ENCODE results near the gene MYO5B. TPM values are rescaled to one million over a fixed set of nuclear protein-coding genes. Genes with fewer than 3 reads are reported as not detected.

MYO5B gene
- polyA plus RNA-seq, 4 donors = 23.8 to 28.4 (median 27.0) TPM

- no peak for DNase-seq (ENCODE audit: low read depth in 4 of 4, low spot score in 2 of 4)
Measured at GRCh38 chr18:50076277-50076676, 118.7 kb downstream of the MYO5B start.

GRCh38 chr18:50075772-50076171, 119.2 kb downstream of the MYO5B start:
- no peak for DNase-seq (ENCODE audit: low read depth in 4 of 4, low spot score in 2 of 4)

- no peak for DNase-seq (ENCODE audit: low read depth in 4 of 4, low spot score in 2 of 4)
Measured at GRCh38 chr18:50074404-50074803, 120.5 kb downstream of the MYO5B start.

GRCh38 chr18:50073319-50073718, 121.6 kb downstream of the MYO5B start:
- DNase-seq (ENCODE audit: low read depth in 4 of 4, low spot score in 2 of 4) = no peak

- DNase-seq (ENCODE audit: low read depth in 4 of 4, low spot score in 2 of 4) = no peak
Measured at GRCh38 chr18:50072146-50072545, 122.8 kb downstream of the MYO5B start.

GRCh38 chr18:50071397-50071796, 123.5 kb downstream of the MYO5B start:
- no peak for DNase-seq (ENCODE audit: low read depth in 4 of 4, low spot score in 2 of 4)

GRCh38 chr18:50069422-50069821, 125.5 kb downstream of the MYO5B start:
- no peak for DNase-seq (ENCODE audit: low read depth in 4 of 4, low spot score in 2 of 4)

GRCh38 chr18:50065527-50065926, 129.4 kb downstream of the MYO5B start:
- DNase-seq (ENCODE audit: low read depth in 4 of 4, low spot score in 2 of 4) = no peak

- no peak for DNase-seq (ENCODE audit: low read depth in 4 of 4, low spot score in 2 of 4)
Measured at GRCh38 chr18:50065039-50065438, 129.9 kb downstream of the MYO5B start.

- no peak for DNase-seq (ENCODE audit: low read depth in 4 of 4, low spot score in 2 of 4)
Measured at GRCh38 chr18:50061876-50062517, 132.9 kb downstream of the MYO5B start.

GRCh38 chr18:50060822-50061221, 134.1 kb downstream of the MYO5B start:
- DNase-seq (ENCODE audit: low read depth in 4 of 4, low spot score in 2 of 4) = no peak

GRCh38 chr18:50058731-50059130, 136.2 kb downstream of the MYO5B start:
- no peak for DNase-seq (ENCODE audit: low read depth in 4 of 4, low spot score in 2 of 4)

- no peak for DNase-seq (ENCODE audit: low read depth in 4 of 4, low spot score in 2 of 4)
Measured at GRCh38 chr18:50057009-50057408, 137.9 kb downstream of the MYO5B start.

- DNase-seq (ENCODE audit: low read depth in 4 of 4, low spot score in 2 of 4) = no peak
Measured at GRCh38 chr18:50056185-50056584, 138.8 kb downstream of the MYO5B start.

GRCh38 chr18:50055488-50055887, 139.5 kb downstream of the MYO5B start:
- no peak for DNase-seq (ENCODE audit: low read depth in 4 of 4, low spot score in 2 of 4)

- no peak for DNase-seq (ENCODE audit: low read depth in 4 of 4, low spot score in 2 of 4)
Measured at GRCh38 chr18:50053111-50053510, 141.8 kb downstream of the MYO5B start.

GRCh38 chr18:50051288-50051687, 143.7 kb downstream of the MYO5B start:
- no peak for DNase-seq (ENCODE audit: low read depth in 4 of 4, low spot score in 2 of 4)

- DNase-seq (ENCODE audit: low read depth in 4 of 4, low spot score in 2 of 4) = no peak
Measured at GRCh38 chr18:50045126-50045525, 149.8 kb downstream of the MYO5B start.

- DNase-seq (ENCODE audit: low read depth in 4 of 4, low spot score in 2 of 4) = no peak
Measured at GRCh38 chr18:50044402-50044801, 150.5 kb downstream of the MYO5B start.

- DNase-seq (ENCODE audit: low read depth in 4 of 4, low spot score in 2 of 4) = no peak
Measured at GRCh38 chr18:50042611-50043010, 152.3 kb downstream of the MYO5B start.

GRCh38 chr18:50039746-50040145, 155.2 kb downstream of the MYO5B start:
- no peak for DNase-seq (ENCODE audit: low read depth in 4 of 4, low spot score in 2 of 4)

GRCh38 chr18:50038448-50038847, 156.5 kb downstream of the MYO5B start:
- DNase-seq (ENCODE audit: low read depth in 4 of 4, low spot score in 2 of 4) = no peak

- DNase-seq (ENCODE audit: low read depth in 4 of 4, low spot score in 2 of 4) = no peak
Measured at GRCh38 chr18:50034029-50034428, 160.9 kb downstream of the MYO5B start.

All from left renal cortex interstitium (tissue), 4 donors.